ENCODE measurements around the gene MSANTD2.

The MSANTD2 gene

DNA sequence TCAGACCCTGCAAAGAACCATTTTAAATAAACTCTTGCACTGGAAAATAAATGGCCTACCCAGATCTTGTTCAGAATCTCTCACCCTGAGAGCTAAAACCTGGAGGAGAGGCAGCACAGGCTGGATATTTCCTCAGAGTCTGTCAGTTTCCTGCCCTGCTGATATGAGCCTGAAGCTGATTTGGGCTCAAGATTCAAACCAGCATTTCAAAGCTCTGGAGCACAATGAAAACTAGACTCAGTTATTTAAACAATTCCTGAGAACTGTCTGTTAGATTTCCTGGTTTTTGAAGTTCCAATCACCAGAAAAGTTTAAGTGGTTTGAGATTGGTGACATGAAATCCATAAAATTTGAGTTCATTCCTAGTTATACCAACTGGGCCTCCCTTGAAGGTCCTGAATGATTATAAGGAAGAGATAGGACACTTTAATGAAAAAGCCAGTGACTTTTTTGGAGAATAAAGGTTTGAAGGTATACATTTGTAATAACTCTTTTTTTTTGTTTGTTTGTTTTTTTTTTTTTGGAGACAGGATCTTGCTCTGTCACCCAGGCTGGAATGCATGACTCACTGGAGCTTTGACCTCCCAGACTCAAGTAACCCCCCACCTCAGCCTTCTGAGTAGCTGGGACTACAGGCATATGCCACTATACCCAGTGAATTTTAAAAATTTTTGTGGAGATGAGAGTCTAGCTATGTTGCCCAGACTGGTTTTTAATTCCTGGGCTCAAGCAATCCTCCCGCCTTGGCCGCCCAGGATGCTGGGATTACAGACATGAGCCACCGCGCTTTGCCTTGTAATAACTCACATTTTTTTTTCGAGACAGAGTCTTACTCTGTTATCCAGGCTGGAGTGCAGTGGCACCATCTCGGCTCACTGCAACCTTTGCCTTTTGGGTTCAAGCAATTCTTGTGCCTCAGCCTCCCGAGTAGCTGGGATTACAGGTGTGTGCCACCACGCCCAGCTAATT is 30.1 kb downstream of the MSANTD2 start:
- no peak for DNase-seq

DNA sequence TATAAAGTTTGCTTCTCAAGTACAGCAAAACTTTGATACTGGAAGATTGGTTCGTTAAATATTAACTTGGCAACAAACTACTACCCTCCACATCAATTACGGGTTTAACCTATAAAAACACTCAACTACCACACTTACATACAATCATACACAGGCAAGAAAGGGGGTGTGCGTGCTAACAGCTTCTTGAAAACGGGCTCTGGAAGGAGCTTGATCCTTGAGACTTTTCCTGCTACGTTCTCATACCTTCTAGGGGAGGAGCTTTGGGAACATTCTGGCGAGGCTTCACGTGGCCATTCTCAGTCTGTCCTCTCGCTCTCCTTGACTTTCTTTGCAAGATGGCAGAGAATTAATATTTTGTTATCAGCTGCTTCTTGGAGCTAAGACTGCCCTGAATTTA is 31.3 kb downstream of the MSANTD2 start:
- no peak for DNase-seq

DNA sequence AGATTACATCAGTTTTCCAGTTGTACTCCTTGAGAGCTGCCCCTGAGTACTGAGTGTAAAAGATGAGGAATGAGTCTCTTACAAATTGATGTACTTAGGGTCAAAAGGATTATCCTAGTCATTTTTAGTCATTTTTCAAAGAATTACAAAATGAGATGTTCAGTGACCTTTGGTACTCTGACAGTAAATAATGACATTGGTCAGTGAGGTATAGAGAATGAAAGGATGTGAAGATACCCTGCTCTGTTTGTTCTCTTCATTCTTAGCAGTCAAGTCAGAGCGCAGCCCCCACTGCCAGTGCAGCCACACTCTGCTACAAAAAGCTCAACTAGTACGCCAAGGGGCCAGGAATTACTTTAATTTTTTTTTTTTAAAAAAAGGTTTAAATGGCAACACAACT is 34.0 kb downstream of the MSANTD2 start:
- no peak for DNase-seq

DNA sequence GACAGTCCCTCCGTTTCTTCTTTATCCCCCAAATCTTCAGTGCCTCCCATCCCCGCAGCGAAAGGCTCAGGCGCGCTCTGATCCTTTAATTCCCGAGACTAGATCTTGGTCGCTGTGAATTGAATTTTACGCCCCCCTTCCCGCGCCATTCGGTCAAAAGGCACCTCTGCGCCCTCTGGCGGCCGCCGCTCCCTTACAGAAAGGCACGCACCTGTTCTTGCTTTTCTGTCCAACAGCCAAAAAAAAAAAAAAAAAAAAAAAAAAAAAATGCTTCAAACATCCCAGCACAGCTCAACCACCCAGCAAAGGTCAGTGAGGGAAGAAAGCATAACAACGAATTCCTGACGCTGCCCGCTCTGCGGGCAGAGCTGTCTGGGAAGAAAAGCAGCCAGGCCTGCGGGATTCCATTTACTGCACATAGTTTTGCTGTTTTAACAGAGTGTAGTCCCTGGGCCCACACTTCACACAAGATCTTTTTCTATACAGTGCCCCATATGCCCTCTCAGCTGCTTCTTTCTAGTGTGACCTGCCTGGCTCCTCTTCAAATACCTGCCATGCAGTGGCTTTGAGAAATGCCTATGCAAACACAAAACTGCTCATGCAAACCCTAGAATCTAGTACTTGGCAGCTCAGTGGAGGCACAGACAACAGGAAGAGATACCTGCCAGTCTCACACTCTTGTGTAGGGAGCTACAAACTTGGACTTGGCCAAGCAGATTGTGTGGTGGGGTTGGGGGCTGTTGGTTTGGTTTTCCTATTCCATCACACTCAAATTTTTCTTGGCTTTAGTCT is 36.9 kb downstream of the MSANTD2 start:
- peak; percentile 80 for DNase-seq

DNA sequence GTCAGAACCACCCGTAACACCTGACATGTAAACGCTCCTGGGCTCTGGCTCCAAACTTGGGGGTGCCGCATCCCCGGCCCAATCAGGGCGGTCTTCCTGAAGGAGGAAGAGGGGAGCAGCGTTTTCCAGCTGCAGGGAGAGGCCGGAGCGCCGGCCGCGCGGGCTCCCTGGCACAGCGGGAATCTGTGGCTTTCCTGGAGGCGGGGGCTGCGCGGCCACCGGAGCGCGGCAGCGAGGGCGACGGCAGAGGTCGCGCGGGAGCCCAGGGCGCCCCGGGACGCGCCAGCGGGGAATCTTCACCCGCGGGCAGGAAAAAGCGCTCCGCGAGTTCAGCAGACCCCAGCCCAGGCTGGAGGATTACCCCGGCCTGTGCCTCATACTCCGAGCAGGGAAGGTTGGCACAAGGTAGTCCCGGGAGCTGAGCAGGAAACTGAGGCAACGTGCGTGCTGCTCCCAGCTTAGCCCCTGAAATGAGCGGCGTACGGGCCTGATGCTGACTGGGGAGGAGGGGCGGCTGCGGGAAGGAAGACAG is 37.5 kb downstream of the MSANTD2 start:
- DNase-seq = no peak

DNA sequence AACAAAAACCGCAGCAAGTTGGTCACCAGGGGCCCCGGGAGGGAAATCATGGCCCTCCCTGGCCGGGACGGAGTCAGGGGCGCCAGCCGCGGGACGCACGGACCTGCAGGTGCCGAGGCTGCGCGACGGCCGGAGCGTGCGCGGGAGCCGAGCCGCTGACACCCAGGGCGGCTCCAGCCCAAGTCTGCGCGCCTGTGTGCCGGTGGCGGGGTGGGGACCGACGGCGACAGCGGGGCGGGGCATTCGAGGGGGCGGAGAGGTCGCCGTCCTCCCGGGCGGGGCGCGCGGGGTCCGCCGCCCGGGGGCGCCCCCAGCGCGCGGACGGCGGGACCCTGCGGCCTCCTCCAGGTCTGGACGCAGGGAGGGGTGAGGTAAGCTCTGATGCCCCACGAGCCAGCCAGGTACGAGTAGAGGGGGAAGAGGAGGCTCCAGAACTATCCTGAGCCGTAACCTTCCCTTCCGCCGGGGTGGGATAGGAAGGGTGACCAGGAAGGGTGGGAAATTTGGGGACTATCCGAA is 38.0 kb downstream of the MSANTD2 start, which contains the start of gene ESAM:
Gene ESAM, minus strand, starts transcription at position 186 of the 519 bp plus-strand sequence. Its CDS starts 136 bp downstream, at position 50.
- DNase-seq = peak; percentile 51

DNA sequence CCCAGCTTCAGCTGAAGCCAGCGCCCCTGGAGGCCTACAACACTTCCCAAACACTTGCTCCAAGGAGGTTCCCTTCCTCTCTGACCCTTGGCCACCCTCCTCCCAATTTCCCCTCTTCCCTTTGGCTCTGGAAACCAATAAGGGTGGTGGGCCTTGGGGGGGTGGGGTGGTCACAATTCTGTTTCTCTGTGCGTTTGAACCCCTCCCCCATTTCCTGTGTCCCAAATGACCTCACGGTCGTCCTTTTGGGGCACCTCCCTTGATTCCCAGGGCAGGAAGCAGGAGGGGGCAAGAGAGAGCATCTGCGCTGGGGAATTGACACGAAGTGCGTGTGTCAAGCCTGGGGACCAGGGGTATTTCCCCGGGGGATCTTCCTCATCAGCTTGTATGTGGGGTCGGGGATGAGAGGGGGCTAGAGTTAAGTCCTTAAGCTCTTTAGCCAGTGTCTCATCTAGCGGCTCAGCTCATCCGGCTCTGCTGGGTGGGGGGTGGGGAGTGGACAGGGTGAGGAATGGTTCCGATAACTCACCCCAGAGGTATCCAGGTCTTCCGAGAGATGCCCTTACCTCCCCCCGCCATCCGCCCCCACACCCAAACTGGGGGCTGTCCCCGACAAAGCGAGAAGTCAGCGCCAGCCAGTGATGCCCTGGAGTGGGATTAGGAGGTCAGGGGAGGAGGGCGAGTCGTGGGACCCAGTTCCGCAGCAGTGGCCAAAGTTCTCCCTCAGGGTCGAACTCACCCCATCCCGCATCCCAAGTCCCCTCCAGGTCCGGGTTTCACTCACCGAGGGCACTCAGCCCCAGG is 38.7 kb downstream of the MSANTD2 start:
- DNase-seq = no peak

DNA sequence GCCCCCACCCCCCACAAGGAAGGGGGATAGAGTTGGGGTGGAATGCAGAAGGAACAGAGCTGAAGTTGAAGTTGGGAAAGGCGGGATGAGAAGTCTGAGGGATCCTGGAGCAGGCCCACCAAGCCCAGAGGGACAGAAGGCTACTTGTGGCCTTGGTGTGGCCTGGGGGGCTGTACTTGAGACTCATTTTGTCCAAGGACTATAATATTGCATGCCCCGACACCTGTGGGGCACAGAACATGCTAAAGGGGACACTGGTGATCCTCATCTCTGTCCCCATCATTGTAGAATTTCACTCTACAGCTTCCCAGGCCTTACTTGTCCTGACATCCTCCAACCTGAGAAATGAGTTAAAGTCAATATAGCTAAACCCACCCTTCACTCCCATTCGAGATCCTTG is 39.4 kb downstream of the MSANTD2 start:
- no peak for DNase-seq

DNA sequence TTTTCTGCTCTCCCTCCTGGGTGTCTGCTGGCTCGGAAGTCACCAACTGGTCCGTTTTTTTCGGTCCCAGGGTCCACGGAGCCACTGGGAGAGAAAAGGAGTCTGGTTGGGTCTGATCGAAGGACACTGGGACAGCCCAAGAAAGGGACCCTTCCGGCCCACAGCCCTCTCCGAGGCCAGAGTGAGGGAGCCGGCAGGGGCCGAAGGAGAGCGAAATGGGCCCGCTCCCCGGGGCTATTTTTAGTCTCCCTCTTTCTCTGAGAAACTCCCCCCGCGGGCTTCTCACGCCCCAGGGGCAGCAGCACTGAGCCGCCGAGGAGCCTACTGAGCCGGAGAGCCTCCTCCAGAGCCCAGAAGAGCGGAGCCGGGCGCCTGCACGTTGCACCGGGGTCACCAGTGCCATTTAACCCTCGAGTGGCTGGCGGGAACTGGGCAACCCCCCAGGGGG is 40.0 kb downstream of the MSANTD2 start:
- no peak for DNase-seq

DNA sequence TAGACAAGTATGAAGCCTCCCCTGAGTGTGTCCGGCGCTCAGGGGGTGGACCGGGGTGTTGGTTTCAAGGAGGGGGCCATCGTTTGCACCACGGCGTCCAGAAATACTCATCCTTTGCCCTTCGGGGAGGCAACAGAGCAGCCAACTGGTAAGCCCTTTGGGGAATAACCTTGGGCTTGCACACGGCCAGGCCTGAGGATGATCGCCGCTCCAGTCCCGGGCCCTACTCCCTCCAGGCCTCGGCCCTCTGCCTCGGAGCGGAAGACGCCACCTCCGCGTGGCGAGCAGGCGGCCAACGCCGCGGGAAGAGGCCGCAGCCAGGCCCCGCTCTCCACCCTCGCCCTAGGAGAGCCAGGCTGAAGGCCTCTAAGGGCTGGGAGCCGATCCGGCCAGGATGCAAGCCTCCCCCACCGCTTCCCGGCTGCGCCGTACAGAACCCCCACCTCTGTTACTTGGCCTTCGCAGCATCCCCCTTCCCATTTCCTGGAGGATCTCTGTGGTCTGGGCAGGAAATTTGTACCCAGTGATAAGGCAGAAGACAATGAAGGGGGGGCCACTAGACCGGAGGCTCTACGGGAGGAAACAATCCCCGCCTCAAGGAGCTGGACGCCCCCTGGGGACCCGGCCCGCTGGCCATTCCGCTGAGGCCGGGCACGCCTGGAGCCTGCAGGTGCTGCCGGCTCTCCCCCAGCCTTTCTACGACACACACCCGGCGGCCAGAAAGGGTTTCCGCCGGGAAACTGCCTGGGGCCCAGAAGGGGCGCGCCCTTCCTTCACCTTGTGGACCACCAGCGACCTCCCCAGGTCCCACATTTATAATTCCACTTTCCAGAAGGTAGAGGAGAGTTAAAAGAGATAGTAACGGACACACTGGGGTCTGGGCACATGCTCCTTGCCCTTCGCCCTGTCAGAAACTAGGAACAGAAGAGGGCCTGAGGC is 40.7 kb downstream of the MSANTD2 start:
- no peak for DNase-seq

DNA sequence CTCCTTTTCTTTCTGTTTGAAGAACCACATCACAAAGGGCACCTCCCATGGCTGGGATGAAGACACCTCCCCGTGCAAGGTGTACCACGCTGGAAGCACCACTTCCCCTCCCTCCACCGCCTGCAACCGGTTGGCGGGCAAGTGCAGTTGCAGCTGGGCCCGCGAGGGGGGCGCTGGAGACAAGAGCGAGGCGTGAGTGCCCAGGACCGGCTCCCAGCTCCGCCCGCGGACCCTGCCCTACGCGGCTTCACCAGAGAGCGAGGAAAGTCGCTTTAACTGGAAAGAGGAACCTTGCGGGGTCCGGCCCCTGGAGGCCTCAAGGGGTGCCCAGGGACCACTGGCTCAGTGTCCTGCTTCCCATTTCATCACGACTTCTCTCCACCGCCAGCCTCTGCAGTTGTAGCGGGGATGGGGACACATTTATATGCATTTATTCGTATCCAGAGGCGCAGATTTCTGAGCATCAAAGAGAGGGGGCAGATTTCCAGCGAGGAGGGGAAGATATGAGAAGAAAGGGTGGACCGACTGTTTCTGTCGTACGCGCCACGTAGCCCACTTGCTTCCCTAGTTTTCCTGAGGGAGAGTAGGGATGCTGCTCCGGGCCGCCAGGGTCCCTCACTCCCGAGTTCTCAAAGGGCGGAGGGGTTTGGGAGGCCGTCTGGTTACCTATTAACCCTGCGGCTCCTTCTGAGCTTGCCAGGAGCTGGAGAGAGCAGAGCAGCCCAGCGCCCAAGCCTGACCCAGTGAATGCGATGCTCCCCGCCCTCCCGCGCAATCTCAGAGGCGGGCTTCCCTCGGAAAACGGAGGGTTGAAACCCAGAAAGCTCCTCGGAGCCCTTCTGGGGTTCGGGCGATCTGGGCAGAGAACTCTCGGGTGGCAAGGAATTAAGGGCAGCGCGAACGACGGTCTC is 41.6 kb downstream of the MSANTD2 start:
- peak; percentile 75 for DNase-seq

DNA sequence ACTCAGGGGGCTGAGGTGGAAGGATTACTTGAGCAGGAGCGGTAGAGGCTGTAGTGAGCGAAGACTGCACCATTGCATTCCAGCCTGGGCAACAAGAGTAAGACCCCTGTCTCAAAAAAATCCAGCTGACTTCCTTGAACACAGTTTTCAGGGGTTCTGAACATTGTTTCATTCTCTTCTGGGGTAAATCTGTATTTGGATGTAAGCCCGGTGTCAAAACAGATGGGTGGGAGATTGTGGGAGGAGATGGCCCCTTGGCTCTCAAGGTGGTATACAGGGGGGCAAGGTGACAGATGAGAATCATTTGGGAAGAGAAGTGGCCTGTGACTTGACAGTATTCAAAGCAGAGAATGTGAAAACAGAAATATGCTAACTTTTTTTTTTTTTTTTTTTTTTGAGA is 42.9 kb downstream of the MSANTD2 start:
- DNase-seq = no peak

DNA sequence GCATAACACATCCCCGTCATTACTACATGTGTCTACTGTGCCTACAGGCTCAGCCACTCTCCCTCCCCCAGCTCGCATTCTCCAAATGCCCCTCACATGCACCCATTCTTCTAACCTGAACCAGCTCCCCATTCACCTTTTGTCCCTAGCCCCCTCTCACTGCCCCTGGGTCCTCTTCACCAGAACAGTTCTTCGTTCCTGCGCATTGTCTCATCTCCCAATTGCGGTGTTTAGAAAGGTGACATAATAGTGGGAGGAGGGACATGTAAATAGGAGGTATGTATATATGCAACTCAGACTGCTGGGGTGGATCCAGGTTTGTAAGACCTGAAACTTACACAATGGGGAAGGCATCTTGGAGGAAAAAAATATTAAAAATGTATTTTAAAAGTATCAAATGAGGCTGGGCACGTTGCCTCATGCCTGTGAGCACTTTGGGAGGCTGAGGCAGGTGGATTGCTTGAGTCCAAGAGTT is 43.4 kb downstream of the MSANTD2 start:
- no peak for DNase-seq

DNA sequence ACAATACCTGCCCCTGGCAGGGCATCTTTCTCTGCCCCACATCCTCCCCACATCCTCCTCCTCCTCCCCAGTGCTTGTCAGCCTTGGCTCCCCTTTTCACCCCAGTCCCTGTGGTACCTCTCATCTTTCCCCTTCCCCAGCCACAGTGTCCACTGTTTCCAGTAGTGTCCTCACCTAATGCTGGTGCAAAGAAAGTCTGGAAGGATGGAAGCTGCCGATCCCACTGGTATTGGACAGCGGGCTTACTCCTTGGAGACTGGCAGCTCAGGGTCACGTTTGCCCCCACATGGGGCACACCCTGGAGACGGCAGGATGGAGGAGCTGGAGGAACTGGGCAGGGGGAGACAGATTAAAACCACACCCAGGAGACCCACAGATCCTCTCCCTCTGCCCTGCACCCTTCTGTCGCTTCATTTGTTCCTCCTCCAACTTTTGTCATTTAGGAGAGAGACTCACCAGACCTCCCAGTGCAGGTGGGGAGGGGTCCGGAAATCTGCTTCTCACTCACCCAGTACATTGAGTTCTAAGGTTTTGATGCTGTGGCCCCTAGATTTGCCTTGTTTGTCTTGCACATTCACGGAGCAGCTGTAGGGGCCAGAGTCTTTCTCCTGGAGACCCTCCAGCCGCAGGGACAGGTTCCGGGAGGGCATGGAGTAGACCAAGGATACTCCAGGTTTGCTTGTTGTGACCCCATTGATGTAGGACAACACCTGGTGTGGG is 44.0 kb downstream of the MSANTD2 start:
- DNase-seq = no peak

DNA sequence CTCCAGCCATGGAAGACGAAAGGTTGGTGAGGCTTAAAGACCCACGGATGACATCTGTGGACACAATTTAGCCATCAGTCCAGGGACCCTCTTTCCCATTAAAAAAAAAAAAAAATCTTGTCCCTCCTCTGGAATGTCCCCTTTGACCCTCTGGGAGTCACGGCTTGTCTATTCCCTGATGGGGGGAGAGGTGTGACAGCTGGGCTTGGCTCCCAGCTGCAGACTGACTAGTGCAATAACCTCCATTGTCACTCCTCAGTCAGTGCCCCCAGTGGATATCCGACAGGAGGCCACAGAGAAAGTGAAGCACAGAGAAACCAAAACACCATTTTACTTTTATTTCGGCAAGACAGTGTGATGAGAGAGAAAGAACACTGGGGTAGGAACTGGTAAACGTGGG is 45.5 kb downstream of the MSANTD2 start:
- no peak for DNase-seq

DNA sequence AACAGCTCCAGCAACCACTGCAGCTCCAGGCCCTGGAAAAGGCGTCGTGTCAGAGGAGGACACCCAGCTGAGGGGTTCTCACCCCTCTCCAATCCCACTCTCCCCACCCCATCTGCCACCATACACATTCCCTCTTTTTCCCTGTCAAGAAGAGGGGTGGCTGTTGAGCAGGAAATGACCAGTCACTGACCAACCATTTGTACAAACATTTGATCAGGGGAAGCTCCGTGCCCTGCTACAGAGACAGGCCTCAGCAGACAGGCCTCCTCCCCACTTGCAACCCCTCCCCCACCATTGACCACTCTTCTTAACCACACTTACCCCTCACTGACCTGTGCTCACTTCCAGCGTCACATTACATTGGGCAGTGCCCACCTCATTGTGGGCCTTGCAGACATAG is 45.9 kb downstream of the MSANTD2 start:
- no peak for DNase-seq

DNA sequence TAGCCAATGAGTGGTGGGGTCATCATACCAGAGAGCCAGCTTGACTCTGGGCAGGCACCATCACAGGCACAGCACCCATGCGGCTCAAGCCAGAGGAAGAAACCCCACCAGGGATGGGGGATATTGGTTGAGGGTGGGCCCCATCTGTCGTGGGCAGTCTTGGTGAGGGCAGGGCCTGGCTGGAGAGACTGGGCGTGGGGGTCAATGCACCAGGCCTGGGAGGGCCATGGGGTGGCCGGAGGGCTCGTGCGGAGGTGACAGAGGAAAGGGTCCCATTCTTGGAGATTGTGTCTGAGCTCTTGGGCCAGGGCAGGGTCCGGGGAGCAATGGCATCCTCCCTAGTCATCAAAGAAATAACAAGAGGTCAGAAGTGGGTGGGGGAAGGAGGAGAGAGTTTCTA is 46.6 kb downstream of the MSANTD2 start:
- no peak for DNase-seq

DNA sequence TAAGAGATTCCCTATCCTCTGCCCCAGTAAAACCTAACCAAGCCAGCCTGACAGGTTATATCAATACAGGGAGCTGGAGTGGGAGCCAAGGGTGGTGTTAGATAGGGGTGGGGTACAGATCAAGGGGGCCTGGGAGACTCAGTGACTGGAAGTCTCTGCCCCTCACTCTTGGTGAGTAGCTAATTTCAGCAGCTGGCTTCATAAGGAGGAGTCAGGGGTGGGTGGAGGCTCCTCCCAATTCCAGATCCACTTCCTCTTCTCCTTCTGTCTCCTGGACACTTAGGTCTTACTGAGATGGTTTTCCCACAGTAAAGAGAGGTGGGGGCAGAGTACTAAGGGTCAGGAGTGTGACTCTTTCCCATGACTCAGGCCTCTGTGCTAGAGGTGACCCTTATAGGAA is 47.0 kb downstream of the MSANTD2 start:
- DNase-seq = no peak

DNA sequence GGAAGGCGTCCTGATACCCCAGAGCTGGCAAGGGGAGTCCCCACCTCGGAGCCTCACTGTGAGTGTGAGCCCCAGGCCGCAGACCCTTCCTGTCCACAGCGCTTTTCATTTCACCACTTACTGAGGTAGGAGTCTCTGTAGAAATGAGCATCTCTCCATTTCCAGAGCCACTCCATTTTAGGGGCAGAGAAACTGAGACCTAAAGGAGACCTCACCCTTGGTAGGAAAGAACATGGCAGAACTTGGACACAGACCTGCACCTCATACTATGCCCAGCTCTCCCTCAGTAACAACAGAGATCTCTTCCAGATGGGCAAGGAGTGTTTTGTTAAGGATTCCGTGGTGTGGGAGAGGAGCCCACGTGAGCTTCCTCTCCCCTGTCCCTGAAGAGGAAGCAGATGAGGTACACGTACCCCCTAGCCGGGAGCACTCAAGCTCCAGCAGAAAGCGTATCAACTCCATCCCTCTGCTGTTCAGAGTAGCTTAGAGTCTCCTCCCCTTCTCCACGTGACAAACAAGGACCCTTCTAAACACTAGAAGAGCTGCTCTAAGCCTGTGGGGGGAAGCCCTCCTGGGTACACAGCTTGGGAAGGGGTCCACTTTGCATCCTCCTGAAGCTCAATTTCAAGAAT is 47.6 kb downstream of the MSANTD2 start:
- no peak for DNase-seq
